HS-5 (cell line): Measurements from ENCODE around the gene KASH5.
A peak's percentile ranks its signal among the peaks of the same experiment; 100 is the strongest.
"Not testable (repeated sequence)": the region's sequence is repeated elsewhere in the genome, so short reads cannot be mapped to it uniquely, and the experiment has no call there.

Experiments used
- DNase-seq: peaks from one replicate; pipeline ENCODE4 v3.0.0-alpha.2; 2012; ENCODE audit warnings: low read depth

Gene KASH5

GRCh38 chr19:49439836-49440235, 51.8 kb downstream of the KASH5 start:
- DNase-seq: no peak

GRCh38 chr19:49440439-49441209, 52.6 kb downstream of the KASH5 start:
- DNase-seq: no peak

- DNase-seq: no peak
Measured at GRCh38 chr19:49441210-49441959, 53.3 kb downstream of the KASH5 start, which contains the start of gene SLC17A7. TSS of gene SLC17A7 (minus strand) at chr19:49441527. CDS start at chr19:49441379, 148 bp downstream.

- no peak for DNase-seq
Measured at GRCh38 chr19:49441960-49442350, 53.9 kb downstream of the KASH5 start.

GRCh38 chr19:49442354-49442753, 54.3 kb downstream of the KASH5 start:
- DNase-seq: no peak

GRCh38 chr19:49442771-49443365, 54.8 kb downstream of the KASH5 start:
- DNase-seq: peak; percentile 71

- peak; percentile 82 for DNase-seq
Measured at GRCh38 chr19:49443366-49444099, 55.5 kb downstream of the KASH5 start.

- DNase-seq: not testable (repeated sequence)
Measured at GRCh38 chr19:49444100-49444700, 56.2 kb downstream of the KASH5 start.

GRCh38 chr19:49445997-49446396, 57.9 kb downstream of the KASH5 start:
- DNase-seq: no peak

- no peak for DNase-seq
Measured at GRCh38 chr19:49447485-49448431, 59.7 kb downstream of the KASH5 start.

GRCh38 chr19:49448432-49448786, 60.4 kb downstream of the KASH5 start:
- DNase-seq: no peak

GRCh38 chr19:49450405-49450804, 62.4 kb downstream of the KASH5 start:
- DNase-seq: no peak

GRCh38 chr19:49451430-49452181, 63.6 kb downstream of the KASH5 start, which contains the start of gene PIH1D1:
TSS of gene PIH1D1 (minus strand) at chr19:49451814. CDS start at chr19:49451574, 240 bp downstream.
- peak; percentile 98 for DNase-seq

GRCh38 chr19:49453013-49453756, 65.1 kb downstream of the KASH5 start, which contains the start of gene ALDH16A1:
TSS of gene ALDH16A1 (plus strand) at chr19:49453225. CDS start at chr19:49453332, 107 bp downstream.
- peak; percentile 89 for DNase-seq

GRCh38 chr19:49453757-49454240, 65.8 kb downstream of the KASH5 start:
- no peak for DNase-seq

GRCh38 chr19:49455773-49456172, 67.7 kb downstream of the KASH5 start:
- no peak for DNase-seq

- DNase-seq: no peak
Measured at GRCh38 chr19:49456326-49456725, 68.3 kb downstream of the KASH5 start.

- DNase-seq: no peak
Measured at GRCh38 chr19:49458567-49458903, 70.5 kb downstream of the KASH5 start.

GRCh38 chr19:49459388-49459787, 71.3 kb downstream of the KASH5 start:
- DNase-seq: no peak
